ENCODE data around the gene MORN1.

- no peak for TF ChIP-seq CTCF (conservative IDR thresholded peaks at IDR 0.05; ENCODE audit: low read length)
- TF ChIP-seq EZH2phosphoT487 (IDR thresholded peaks at IDR 0.05; ENCODE audit: borderline replicate concordance), result no peak
These were observed 1.3 kb upstream of the MORN1 start for GRCh38 chr1:2392686-2393085.
